GM12878 (cell line): ENCODE data around the gene LTBP2.

Source experiments
- NR2C2 ChIP-seq: IDR thresholded peaks from 2 replicates; pipeline ENCODE4 v1.6.1; 2011; ENCODE audit warnings: borderline replicate concordance, low read depth; ENCODE audit not compliant: control insufficient read depth, insufficient read length
- RCOR1 ChIP-seq: conservative IDR thresholded peaks from 2 replicates; pipeline ENCODE4 v1.6.1; 2012; ENCODE audit warnings: low read depth, low read length, improper control_type of control experiment

GRCh38 chr14:74503291-74503937, 108.6 kb downstream of the LTBP2 start:
- TF ChIP-seq NR2C2: no peak
- TF ChIP-seq RCOR1: no peak
